Tibial nerve (tissue), 4 donors: Measurements from ENCODE around the gene APAF1. TPM values are rescaled to one million over a fixed set of nuclear protein-coding genes. Genes with fewer than 3 reads are reported as not detected.
"Not testable (repeated sequence)": the region's sequence is repeated elsewhere in the genome, so short reads cannot be mapped to it uniquely, and the experiment has no call there.

Experiments used
- DNase-seq, 2 donors: peaks; one replicate each; pipeline ENCODE4 v3.0.0-alpha.2; 2019; ENCODE audit warnings: low spot score in 2 of 2
- H3K27ac ChIP-seq, 4 donors: fragments of 200-600 bp; sonication (generic) in 3 of 4; one replicate each; pipeline ENCODE4 v1.5.1; 2017 to 2019; ENCODE audit warnings: mild to moderate bottlenecking in 1 of 4
- H3K27me3 ChIP-seq, 2 donors: fragments of 200-600 bp; sonication (generic) in 1 of 2; one replicate each; pipeline versions ENCODE4 v1.5.1 to v1.6.0; 2017 to 2019
- H3K36me3 ChIP-seq, 3 donors: fragments of 200-600 bp; sonication (generic); one replicate each; pipeline ENCODE4 v1.5.1; 2018 to 2019
- H3K4me1 ChIP-seq, 4 donors: fragments of 200-600 bp; sonication (generic) in 3 of 4; one replicate each; pipeline ENCODE4 v1.5.1; 2017 to 2019
- H3K4me3 ChIP-seq, 4 donors: fragments of 200-600 bp; sonication (generic) in 3 of 4; one replicate each; pipeline ENCODE4 v1.5.1; 2017 to 2019; ENCODE audit warnings: mild to moderate bottlenecking in 1 of 4, moderate library complexity in 1 of 4
- H3K9me3 ChIP-seq, 4 donors: fragments of 200-600 bp; sonication (generic) in 3 of 4; one replicate each; pipeline ENCODE4 v1.5.1; 2017 to 2019
- CTCF ChIP-seq, 5 experiments: fragments of 200-600 bp in 3 of 5; fragments of 450-650 bp in 2 of 5; sonication (generic) in 3 of 5; IDR thresholded peaks; one replicate each; pipeline ENCODE4 v1.5.1; 2016 to 2019; ENCODE audit warnings: antibody characterized with exemption in 5 of 5, mild to moderate bottlenecking in 3 of 5, moderate library complexity in 2 of 5
- EP300 ChIP-seq, 2 donors: sonication (generic); formaldehyde crosslinking; IDR thresholded peaks; one replicate each; pipeline ENCODE4 v1.6.1; 2017; ENCODE audit warnings: antibody characterized with exemption in 2 of 2, mild to moderate bottlenecking in 1 of 2
- POLR2A ChIP-seq, 2 donors: fragments of 450-650 bp; IDR thresholded peaks; one replicate each; pipeline ENCODE4 v1.6.1; 2017; ENCODE audit warnings: antibody characterized with exemption in 2 of 2, mild to moderate bottlenecking in 2 of 2, moderate library complexity in 2 of 2
- WGBS, 2 donors: methylation state at CpG; one replicate each; pipeline ENCODE4 v1.1.5; 2018; 5-methylcytosine and 5-hydroxymethylcytosine counted together
- total RNA-seq, 4 donors: library from RNA; depleted of rRNA; stranded (reverse); fragments of >200 nt; gene quantifications; one replicate each; pipeline ENCODE4 v1.1.0, GENCODE V29; 2016

The APAF1 gene
- total RNA-seq, 4 donors from 2014 or later, result 12.1 to 18.1 (median 15.5) TPM

GRCh38 chr12:98751580-98752115 lies 106.6 kb downstream of the APAF1 start:
- no peak overlapping the region for H3K27ac ChIP-seq
- peaks cover 0 to 15% (median 0%) of the 10 kb centered on the region in 3 donors for H3K36me3 ChIP-seq
- no peaks in the 10 kb centered on the region for H3K27me3 ChIP-seq
- no peaks in the 10 kb centered on the region for H3K9me3 ChIP-seq
- no peaks in the 10 kb centered on the region for H3K4me1 ChIP-seq
- 84 to 88% methylated on average over 4 of the region's 4 CpGs for WGBS, 2 donors
- DNase-seq, result no peak
- no peak overlapping the region for H3K4me3 ChIP-seq
- TF ChIP-seq POLR2A (IDR thresholded peaks at IDR 0.05) (no peak), EP300 (IDR thresholded peaks at IDR 0.05) (no peak), CTCF (IDR thresholded peaks at IDR 0.05) (no peak)

GRCh38 chr12:98752726-98753125 lies 107.6 kb downstream of the APAF1 start:
- no peak overlapping the region for H3K27ac ChIP-seq
- H3K9me3 ChIP-seq, result no peaks in the 10 kb centered on the region
- WGBS, 2 donors, result 83 to 90% methylated on average over 5 of the region's 5 CpGs
- H3K27me3 ChIP-seq, result no peaks in the 10 kb centered on the region
- H3K36me3 ChIP-seq, result peaks cover 0 to 15% (median 0%) of the 10 kb centered on the region in 3 donors
- H3K4me1 ChIP-seq, result no peaks in the 10 kb centered on the region
- TF ChIP-seq EP300 (IDR thresholded peaks at IDR 0.05), result no peak
- no peak for TF ChIP-seq CTCF (IDR thresholded peaks at IDR 0.05)
- TF ChIP-seq POLR2A (IDR thresholded peaks at IDR 0.05), result no peak
- H3K4me3 ChIP-seq, result no peak overlapping the region
- DNase-seq, result no peak

GRCh38 chr12:98754095-98754494 lies 109.0 kb downstream of the APAF1 start:
- no peak for TF ChIP-seq CTCF (IDR thresholded peaks at IDR 0.05)
- TF ChIP-seq EP300 (IDR thresholded peaks at IDR 0.05), result no peak
- TF ChIP-seq POLR2A (IDR thresholded peaks at IDR 0.05), result no peak
- 66 to 72% methylated on average over 5 of the region's 5 CpGs for whole genome bisulfite sequencing, 2 donors
- H3K27me3 ChIP-seq, result no peaks in the 10 kb centered on the region
- peaks cover 0 to 15% (median 0%) of the 10 kb centered on the region in 3 donors for H3K36me3 ChIP-seq
- H3K27ac ChIP-seq, result no peak overlapping the region
- no peak for DNase-seq
- no peaks in the 10 kb centered on the region for H3K9me3 ChIP-seq
- H3K4me1 ChIP-seq, result no peaks in the 10 kb centered on the region
- H3K4me3 ChIP-seq, result no peak overlapping the region

GRCh38 chr12:98755855-98756254 lies 110.8 kb downstream of the APAF1 start:
- not testable (repeated sequence) for DNase-seq, H3K9me3 ChIP-seq, H3K4me1 ChIP-seq, H3K36me3 ChIP-seq, H3K4me3 ChIP-seq, H3K27ac ChIP-seq, H3K27me3 ChIP-seq
- 90 to 92% methylated on average over 5 of the region's 5 CpGs for WGBS, 2 donors

GRCh38 chr12:98757455-98757854 lies 112.4 kb downstream of the APAF1 start:
- Histone ChIP-seq H3K4me1 (no peaks in the 10 kb centered on the region), H3K4me3 (no peak overlapping the region), H3K27me3 (no peaks in the 10 kb centered on the region), H3K27ac (no peak overlapping the region), H3K36me3 (no peaks in the 10 kb centered on the region), H3K9me3 (no peaks in the 10 kb centered on the region)
- 53 to 60% methylated on average over 4 of the region's 4 CpGs for WGBS, 2 donors
- TF ChIP-seq EP300 (IDR thresholded peaks at IDR 0.05) (no peak), CTCF (IDR thresholded peaks at IDR 0.05) (no peak), POLR2A (IDR thresholded peaks at IDR 0.05) (no peak)
- DNase-seq, result no peak

- WGBS, 2 donors, result 20 to 44% methylated on average over 3 of the region's 3 CpGs
- Histone ChIP-seq H3K27me3 (no peaks in the 10 kb centered on the region), H3K4me3 (no peak overlapping the region), H3K27ac (no peak overlapping the region), H3K9me3 (no peaks in the 10 kb centered on the region), H3K36me3 (no peaks in the 10 kb centered on the region), H3K4me1 (no peaks in the 10 kb centered on the region)
- DNase-seq, result peak in 1 of 2 donors; percentile 27
- TF ChIP-seq CTCF (IDR thresholded peaks at IDR 0.05) (no peak), POLR2A (IDR thresholded peaks at IDR 0.05) (no peak), EP300 (IDR thresholded peaks at IDR 0.05) (no peak)
These were observed 113.2 kb downstream of the APAF1 start for GRCh38 chr12:98758331-98758730.
